ENCODE results near the gene MRGPRF. TPM values are rescaled to one million over a fixed set of nuclear protein-coding genes. Genes with fewer than 3 reads are reported as not detected.
"Not testable (repeated sequence)": the region's sequence is repeated elsewhere in the genome, so short reads cannot be mapped to it uniquely, and the experiment has no call there.

MRGPRF gene
- total and polyA plus RNA-seq, 2 donors (not counting 1 experiment from before 2014, with no cell fraction given), result not detected

DNA sequence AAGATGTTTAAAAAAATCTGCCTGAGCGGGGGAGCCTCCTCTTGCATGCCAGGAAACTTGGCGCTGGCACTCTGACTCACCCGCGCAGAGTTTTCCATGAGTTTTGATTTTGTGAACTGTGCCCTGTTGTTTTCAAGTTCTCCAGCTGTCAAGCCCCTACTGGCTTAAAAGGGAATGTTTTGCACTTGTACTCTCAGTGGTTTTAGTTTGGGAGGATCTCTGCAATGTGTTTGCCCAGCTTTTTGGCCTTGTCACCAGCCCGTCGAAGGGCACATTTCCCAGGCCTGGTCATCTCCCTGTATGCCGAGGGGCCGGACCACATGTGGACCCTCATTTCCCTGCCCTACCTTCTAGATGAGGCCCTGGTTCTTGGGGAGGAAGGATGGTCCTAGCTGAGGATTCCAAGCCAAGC is 12.2 kb downstream of the MRGPRF start:
- Histone ChIP-seq H3K4me2 (replicated peaks; ENCODE audit: low read depth, low read length, poor library complexity, severe bottlenecking) (no peak overlapping the region), H3K9ac (ENCODE audit: low read length) (no peak overlapping the region), H3K9me3 (ENCODE audit: control extremely low read depth in 1 of 3, control insufficient read depth in 2 of 3, insufficient read depth in 1 of 3, low read length in 2 of 3) (no peaks in the 10 kb centered on the region), H3K27ac (ENCODE audit: low read length in 2 of 2) (no peak overlapping the region), H3K4me3 (ENCODE audit: control extremely low read depth in 1 of 5, extremely low read depth in 1 of 5, insufficient read depth in 1 of 5, low read depth in 2 of 5, low read length in 4 of 5) (no peak overlapping the region), H3K27me3 (replicated peaks in 1 of 4; ENCODE audit: control extremely low read depth in 1 of 4, control insufficient read depth in 3 of 4, insufficient read depth in 4 of 4, low read length in 3 of 4) (peaks cover 0 to 14% (median 1%) of the 10 kb centered on the region in 4 experiments), H3K36me3 (replicated peaks in 1 of 2; ENCODE audit: control extremely low read depth in 1 of 2, control insufficient read depth in 1 of 2, extremely low read depth in 1 of 2, insufficient read depth in 2 of 2, low read length in 1 of 2) (no peaks in the 10 kb centered on the region), H3K79me2 (ENCODE audit: control insufficient read depth, insufficient read depth, low read length) (no peaks in the 10 kb centered on the region), H2AFZ (ENCODE audit: insufficient read depth, low read depth, low read length, poor library complexity, severe bottlenecking) (no peak overlapping the region), H4K20me1 (ENCODE audit: control insufficient read depth, insufficient read depth, low read length, poor library complexity, severe bottlenecking) (no peaks in the 10 kb centered on the region), H3K4me1 (ENCODE audit: control insufficient read depth in 2 of 2, insufficient read depth in 2 of 2, low read length in 2 of 2) (no peaks in the 10 kb centered on the region)
- ChIA-PET POLR2A (no interaction called here), CTCF (no interaction called here)
- DNase-seq (no peak), ATAC-seq (ENCODE audit: low read depth) (no peak)
- WGBS (ENCODE audit: insufficient coverage), result 89% methylated on average over 6 of the region's 8 CpGs
- H3K4me1 Mint-ChIP-seq, result no peaks in the 10 kb centered on the region
- H3K9me3 Mint-ChIP-seq (ENCODE audit: insufficient read depth), result no peaks in the 10 kb centered on the region
- H3K4me3 Mint-ChIP-seq, result no peak overlapping the region
- intact Hi-C loops (cut with micrococcal nuclease), result no loop called here
- H3K27ac Mint-ChIP-seq, result no peak overlapping the region
- peaks cover 18% of the 10 kb centered on the region for H3K27me3 Mint-ChIP-seq
- no peak for TF ChIP-seq EZH2 (IDR thresholded peaks at IDR 0.05; ENCODE audit: borderline replicate concordance, insufficient read depth, low read depth, low read length, poor library complexity, severe bottlenecking)
- no peak for TF ChIP-seq CTCF (IDR thresholded peaks at IDR 0.05)

GRCh38 chr11:69000391-69000790 is 12.7 kb downstream of the MRGPRF start:
- ChIA-PET CTCF (interaction anchor here (0.5 kb wide), 1 partner anchor 139 kb away, joined by 3 read pairs; no protein-coding TSS in a partner anchor), POLR2A (no interaction called here)
- Histone ChIP-seq H3K27ac (ENCODE audit: low read length in 2 of 2) (no peak overlapping the region), H3K9ac (ENCODE audit: low read length) (no peak overlapping the region), H4K20me1 (ENCODE audit: control insufficient read depth, insufficient read depth, low read length, poor library complexity, severe bottlenecking) (no peaks in the 10 kb centered on the region), H3K36me3 (replicated peaks in 1 of 2; ENCODE audit: control extremely low read depth in 1 of 2, control insufficient read depth in 1 of 2, extremely low read depth in 1 of 2, insufficient read depth in 2 of 2, low read length in 1 of 2) (no peaks in the 10 kb centered on the region), H3K9me3 (ENCODE audit: control extremely low read depth in 1 of 3, control insufficient read depth in 2 of 3, insufficient read depth in 1 of 3, low read length in 2 of 3) (no peaks in the 10 kb centered on the region), H3K27me3 (replicated peaks in 1 of 4; ENCODE audit: control extremely low read depth in 1 of 4, control insufficient read depth in 3 of 4, insufficient read depth in 4 of 4, low read length in 3 of 4) (peaks cover 0 to 12% (median 1%) of the 10 kb centered on the region in 4 experiments), H3K4me2 (replicated peaks; ENCODE audit: low read depth, low read length, poor library complexity, severe bottlenecking) (no peak overlapping the region), H3K4me3 (ENCODE audit: control extremely low read depth in 1 of 5, extremely low read depth in 1 of 5, insufficient read depth in 1 of 5, low read depth in 2 of 5, low read length in 4 of 5) (no peak overlapping the region), H3K4me1 (ENCODE audit: control insufficient read depth in 2 of 2, insufficient read depth in 2 of 2, low read length in 2 of 2) (no peaks in the 10 kb centered on the region), H2AFZ (ENCODE audit: insufficient read depth, low read depth, low read length, poor library complexity, severe bottlenecking) (no peak overlapping the region), H3K79me2 (ENCODE audit: control insufficient read depth, insufficient read depth, low read length) (no peaks in the 10 kb centered on the region)
- Mint-ChIP-seq H3K4me3 (no peak overlapping the region), H3K4me1 (no peaks in the 10 kb centered on the region), H3K27me3 (peaks cover 16% of the 10 kb centered on the region), H3K9me3 (ENCODE audit: insufficient read depth) (no peaks in the 10 kb centered on the region), H3K27ac (no peak overlapping the region)
- DNase-seq (no peak), ATAC-seq (ENCODE audit: low read depth) (no peak)
- intact Hi-C loops (cut with micrococcal nuclease), result no loop called here
- no peak for TF ChIP-seq EZH2 (IDR thresholded peaks at IDR 0.05; ENCODE audit: borderline replicate concordance, insufficient read depth, low read depth, low read length, poor library complexity, severe bottlenecking)
- TF ChIP-seq CTCF (IDR thresholded peaks at IDR 0.05), result no peak
- WGBS (ENCODE audit: insufficient coverage), result 96% methylated on average over 4 of the region's 5 CpGs

- H3K27me3 ChIP-seq (replicated peaks in 1 of 4; ENCODE audit: control extremely low read depth in 1 of 4, control insufficient read depth in 3 of 4, insufficient read depth in 4 of 4, low read length in 3 of 4); H4K20me1 ChIP-seq (ENCODE audit: control insufficient read depth, insufficient read depth, low read length, poor library complexity, severe bottlenecking); H3K27ac ChIP-seq (ENCODE audit: low read length in 2 of 2); H3K36me3 ChIP-seq (replicated peaks in 1 of 2; ENCODE audit: control extremely low read depth in 1 of 2, control insufficient read depth in 1 of 2, extremely low read depth in 1 of 2, insufficient read depth in 2 of 2, low read length in 1 of 2); H3K4me3 Mint-ChIP-seq; ATAC-seq (ENCODE audit: low read depth); H3K9me3 Mint-ChIP-seq (ENCODE audit: insufficient read depth); H3K9ac ChIP-seq (ENCODE audit: low read length); H3K4me1 ChIP-seq (ENCODE audit: control insufficient read depth in 2 of 2, insufficient read depth in 2 of 2, low read length in 2 of 2); intact Hi-C loops (cut with micrococcal nuclease); POLR2A ChIA-PET; H2AFZ ChIP-seq (ENCODE audit: insufficient read depth, low read depth, low read length, poor library complexity, severe bottlenecking); H3K4me1 Mint-ChIP-seq; DNase-seq; H3K27ac Mint-ChIP-seq; H3K4me2 ChIP-seq (replicated peaks; ENCODE audit: low read depth, low read length, poor library complexity, severe bottlenecking); H3K9me3 ChIP-seq (ENCODE audit: control extremely low read depth in 1 of 3, control insufficient read depth in 2 of 3, insufficient read depth in 1 of 3, low read length in 2 of 3); H3K4me3 ChIP-seq (ENCODE audit: control extremely low read depth in 1 of 5, extremely low read depth in 1 of 5, insufficient read depth in 1 of 5, low read depth in 2 of 5, low read length in 4 of 5); H3K79me2 ChIP-seq (ENCODE audit: control insufficient read depth, insufficient read depth, low read length): not testable (repeated sequence)
- H3K27me3 Mint-ChIP-seq, result peaks cover 14% of the 10 kb centered on the region
- CTCF ChIA-PET, result interaction anchor here (0.5 to 0.9 kb wide), 2 partner anchors 89 to 140 kb away, joined by 3 read pairs; no protein-coding TSS in a partner anchor
- 85% methylated on average over 8 of the region's 12 CpGs for WGBS (ENCODE audit: insufficient coverage)
These were observed 13.2 kb downstream of the MRGPRF start for GRCh38 chr11:68999748-69000355.

Data from B cell (primary cell).